HG03520 (cell line): ENCODE data around the gene LCMT1.
"Not testable (repeated sequence)": the region's sequence is repeated elsewhere in the genome, so short reads cannot be mapped to it uniquely, and the experiment has no call there.

Source experiments
- ATAC-seq: cut with Tn5 transposase; IDR thresholded peaks from one replicate; pipeline ENCODE4 v1.9.1; 2021; ENCODE audit warnings: mild to moderate bottlenecking, moderate library complexity; ENCODE audit not compliant: unreplicated experiment

The LCMT1 gene

GRCh38 chr16:25093208-25094061 lies 18.1 kb upstream of the LCMT1 start:
- no peak for ATAC-seq

DNA sequence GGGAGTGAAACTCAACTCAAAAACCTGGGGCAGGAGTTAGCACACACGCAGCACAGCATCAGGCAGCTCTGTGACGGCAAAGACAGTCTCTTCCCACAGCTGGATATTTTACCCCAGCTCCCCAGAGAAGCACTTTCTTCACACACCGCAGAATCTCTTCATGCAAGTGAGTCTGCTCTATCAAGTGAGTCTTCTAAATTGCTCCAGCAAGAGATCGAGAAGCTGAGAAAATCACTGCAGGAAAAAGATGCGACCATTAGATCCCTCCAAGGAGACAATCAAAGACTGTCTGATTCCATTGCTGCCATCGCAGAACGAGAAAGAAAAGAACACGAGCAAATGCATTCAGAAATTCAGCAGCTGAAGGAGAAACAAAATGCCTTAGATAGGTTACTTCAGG lies 16.9 kb upstream of the LCMT1 start:
- no peak for ATAC-seq

- ATAC-seq = no peak
Observed at GRCh38 chr16:25095636-25096035, 15.9 kb upstream of the LCMT1 start.

DNA sequence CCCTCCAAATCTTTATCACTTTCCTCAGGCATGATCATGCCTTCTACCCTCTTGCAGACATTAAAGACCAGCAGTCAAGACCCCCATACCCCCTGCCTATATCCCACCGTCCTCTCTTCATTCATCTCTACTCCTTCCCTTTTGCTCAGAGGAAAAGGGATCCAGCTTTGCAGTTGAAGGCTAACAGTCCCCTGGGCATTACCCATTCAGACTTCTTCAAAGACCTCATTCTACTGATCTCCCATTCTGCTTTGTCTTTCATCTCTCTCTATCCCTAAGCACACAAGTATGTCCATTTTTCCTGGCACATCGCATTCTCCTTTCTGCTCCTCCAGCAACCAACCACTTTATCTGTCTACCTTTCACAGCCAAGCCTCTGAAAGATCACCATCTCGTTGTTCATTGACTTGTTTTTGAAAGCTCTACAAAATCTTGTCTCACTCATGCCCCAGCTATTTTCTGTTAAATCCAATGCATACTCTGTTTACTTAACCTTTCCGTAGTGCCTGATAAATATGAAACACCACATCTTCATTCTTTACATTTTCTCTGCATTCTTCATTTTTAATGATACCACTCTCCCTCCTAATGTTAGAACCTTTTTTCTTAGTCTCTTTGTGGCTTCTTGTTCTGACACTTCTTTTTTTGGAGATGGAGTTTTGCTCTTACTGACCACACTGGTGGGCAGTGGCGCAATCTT lies 14.1 kb upstream of the LCMT1 start:
- no peak for ATAC-seq

GRCh38 chr16:25100511-25100910 lies 11.0 kb upstream of the LCMT1 start:
- no peak for ATAC-seq

GRCh38 chr16:25106567-25107465 lies 4.7 kb upstream of the LCMT1 start:
- ATAC-seq = peak; percentile 43

- no peak for ATAC-seq
Observed at GRCh38 chr16:25107466-25107792, 4.1 kb upstream of the LCMT1 start.

- ATAC-seq = no peak
Observed at GRCh38 chr16:25108054-25108453, 3.5 kb upstream of the LCMT1 start.

DNA sequence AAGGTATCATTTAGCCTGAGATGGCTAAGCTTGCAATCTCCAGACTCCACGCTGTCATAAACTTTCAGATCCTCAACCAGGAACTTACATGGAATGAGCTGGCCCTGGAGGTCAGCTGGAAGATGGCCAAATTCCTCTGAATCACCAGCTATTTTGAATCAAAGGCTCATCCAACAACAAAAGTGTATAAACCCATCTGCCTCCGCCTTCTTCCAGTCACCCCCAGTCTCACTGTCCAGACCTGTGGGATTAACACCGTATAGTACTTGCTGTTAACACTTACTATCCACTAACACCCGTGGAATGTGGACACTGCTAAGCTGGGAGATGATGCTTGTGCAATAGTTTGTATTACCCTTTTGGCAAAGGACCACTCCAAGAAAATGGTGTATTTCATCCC lies 1.9 kb upstream of the LCMT1 start:
- ATAC-seq = no peak

GRCh38 chr16:25110387-25110947 lies 1.1 kb upstream of the LCMT1 start:
- ATAC-seq = no peak

DNA sequence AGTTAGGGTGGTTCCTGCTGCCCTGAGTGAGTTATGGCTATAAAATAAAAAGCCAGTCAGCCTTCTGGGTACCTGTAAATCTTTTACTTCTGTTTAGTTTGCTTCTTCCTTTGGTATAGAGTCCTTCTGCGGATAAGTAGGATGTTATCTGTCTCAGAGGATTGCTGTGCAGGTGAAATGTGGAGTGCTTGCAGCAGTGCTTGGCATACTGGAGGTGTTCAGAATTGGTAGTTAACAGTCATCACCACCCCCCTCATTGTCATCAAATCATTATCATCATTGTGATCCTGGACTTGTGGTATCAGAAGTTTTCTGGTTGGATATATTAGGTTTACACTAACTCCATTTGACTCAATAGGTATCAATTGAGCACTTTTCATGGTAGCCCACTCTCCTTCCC lies 2.6 kb downstream of the LCMT1 start:
- ATAC-seq = no peak

- ATAC-seq = no peak
Observed at GRCh38 chr16:25118851-25119578, 7.5 kb downstream of the LCMT1 start.

DNA sequence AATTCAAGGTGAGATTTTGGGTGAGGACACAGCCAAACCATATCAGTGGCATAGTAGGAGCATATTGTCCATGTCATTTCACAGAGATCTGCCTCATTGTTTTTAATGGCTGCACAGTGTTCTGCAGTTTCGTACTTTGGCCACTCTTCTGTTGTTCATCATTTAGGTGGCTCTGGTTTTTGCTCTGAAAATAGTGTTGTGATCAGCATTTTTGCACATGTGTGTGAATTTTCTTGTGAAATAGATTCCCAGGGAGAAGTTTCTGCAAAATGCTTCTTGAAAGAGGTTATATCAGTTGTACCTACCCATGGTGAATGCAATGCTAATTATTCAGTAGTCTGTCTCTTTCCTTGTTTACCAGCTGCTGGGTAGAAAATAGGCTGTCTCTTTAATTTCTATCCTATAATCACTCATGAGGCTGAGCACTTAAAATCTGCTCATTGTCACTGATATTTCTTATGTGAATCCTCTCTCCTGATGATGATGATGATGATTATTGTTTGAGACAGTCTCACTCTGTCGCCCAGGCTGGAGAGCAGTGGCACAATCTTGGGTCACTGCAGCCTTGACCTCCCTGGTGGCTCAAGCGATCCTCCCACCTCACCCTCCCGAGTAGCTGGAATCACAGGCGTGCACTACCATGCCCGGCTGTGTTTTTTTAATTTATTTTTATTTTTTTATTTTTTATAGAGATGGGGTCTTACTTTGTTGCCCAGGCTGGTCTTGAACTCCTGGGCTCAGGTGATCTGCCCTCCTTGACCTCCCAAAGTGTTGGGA lies 10.5 kb downstream of the LCMT1 start:
- ATAC-seq = no peak

- no peak for ATAC-seq
Observed at GRCh38 chr16:25124503-25124902, 13.0 kb downstream of the LCMT1 start.

DNA sequence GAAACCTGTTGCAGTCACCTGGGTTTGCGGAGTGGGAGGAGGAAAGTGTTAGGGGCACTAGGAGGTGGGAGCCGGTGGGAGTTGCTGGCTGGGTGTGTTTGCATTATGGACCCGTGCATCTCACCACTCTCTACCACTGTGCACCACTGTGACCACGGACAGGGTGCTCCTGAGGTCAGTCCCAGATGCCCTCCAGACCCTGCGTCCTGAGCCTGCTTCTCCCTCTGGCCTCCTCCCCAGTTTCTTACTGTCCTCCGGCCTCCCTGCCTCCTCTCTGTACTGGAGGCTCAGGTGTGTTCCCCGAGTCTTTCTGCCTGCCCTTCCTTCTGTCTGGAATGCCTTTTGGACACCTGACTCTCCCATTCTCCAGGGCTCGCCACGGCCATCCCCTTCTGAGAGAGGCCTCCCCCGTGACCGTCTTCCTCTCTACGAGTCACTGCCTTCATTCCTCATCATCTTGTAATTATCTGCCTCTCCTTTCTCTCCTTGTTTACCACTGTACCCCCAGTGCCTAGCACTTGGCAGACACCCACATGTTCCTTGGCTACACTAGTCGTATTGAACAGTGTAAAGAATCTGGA lies 14.6 kb downstream of the LCMT1 start:
- ATAC-seq = not testable (repeated sequence)

- no peak for ATAC-seq
Observed at GRCh38 chr16:25126820-25127232, 15.3 kb downstream of the LCMT1 start.

DNA sequence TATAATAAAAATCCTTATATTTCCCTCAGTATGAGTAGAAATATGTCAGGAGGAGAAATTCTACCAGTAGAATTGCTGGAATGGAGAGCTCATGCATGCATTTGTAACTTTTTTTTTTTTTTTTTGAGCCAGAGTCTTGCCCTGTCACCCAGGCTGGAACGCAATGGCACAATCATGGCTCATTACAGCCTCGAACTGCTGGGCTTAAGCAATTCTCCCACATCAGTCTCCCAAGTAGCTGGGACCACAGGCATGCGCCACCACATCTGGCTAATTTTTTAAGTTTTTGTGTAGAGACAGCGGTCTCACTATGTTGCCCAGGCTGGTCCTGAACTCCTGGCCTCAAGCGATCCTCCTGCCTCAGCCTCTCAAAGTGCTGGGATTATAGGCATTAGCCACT lies 21.2 kb downstream of the LCMT1 start:
- not testable (repeated sequence) for ATAC-seq

DNA sequence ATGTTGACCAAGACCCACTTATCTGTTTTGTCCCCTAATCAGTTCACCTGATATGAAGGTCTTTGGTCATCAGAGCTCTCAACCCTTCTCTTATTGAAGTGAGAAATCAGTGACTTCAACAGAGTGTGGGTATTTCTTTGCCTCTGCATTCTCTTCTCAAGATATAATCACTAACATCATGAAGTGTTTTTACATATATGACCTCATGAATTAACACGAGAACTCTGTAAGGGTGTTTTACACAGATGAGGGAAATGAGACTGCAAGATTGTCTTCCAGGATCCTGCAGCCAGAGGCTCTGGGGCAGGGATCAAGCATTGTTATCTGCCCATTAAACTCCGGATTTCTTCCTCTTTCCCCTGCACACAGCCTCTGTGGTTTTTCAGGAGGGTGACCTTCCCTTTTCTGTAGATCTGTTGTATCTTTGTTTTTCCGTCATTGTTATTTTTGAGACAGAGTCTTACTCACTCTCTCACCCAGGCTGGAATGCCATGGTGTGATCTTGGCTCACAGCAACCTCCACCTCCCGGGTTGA lies 22.7 kb downstream of the LCMT1 start:
- no peak for ATAC-seq

- no peak for ATAC-seq
Observed at GRCh38 chr16:25135254-25135878, 23.8 kb downstream of the LCMT1 start.
